Measurements from ENCODE around the gene ST8SIA4. TPM values are rescaled to one million over a fixed set of nuclear protein-coding genes. Genes with fewer than 3 reads are reported as not detected.

The ST8SIA4 gene
- total and polyA plus RNA-seq, 10 of the 15 experiments (the other 5 are each of a cell fraction or from before 2014, with no cell fraction given): 4.4 to 30.9 (median 19.5) TPM

GRCh38 chr5:100771181-100771580, 131.9 kb downstream of the ST8SIA4 start:
- H3K4me2 ChIP-seq (ENCODE audit: control insufficient read depth, insufficient read depth): no peak overlapping the region
- H3K4me3 ChIP-seq: no peak overlapping the region
- no peaks in the 10 kb centered on the region for H3K79me2 ChIP-seq (ENCODE audit: control insufficient read depth, insufficient read depth, low read length)
- no peak overlapping the region for H2AFZ ChIP-seq (ENCODE audit: control insufficient read depth, low read depth, low read length)
- RAD21 ChIA-PET (ENCODE audit: unreplicated experiment): interaction anchor here (1.7 to 11.2 kb wide), 4 partner anchors 47 to 129 kb away, joined by 4 to 345 read pairs (median 5); partner anchors contain the start of gene ST8SIA4
- no peaks in the 10 kb centered on the region for H3K27me3 ChIP-seq (replicated peaks in 1 of 2; ENCODE audit: control insufficient read depth in 2 of 2, insufficient read depth in 2 of 2, low read length in 1 of 2)
- 71% methylated on average over 2 of the region's 2 CpGs for WGBS (ENCODE audit: insufficient coverage, insufficient replicate concordance, low lambda C conversion rate, missing lambda C conversion rate)
- no TSS peak for BruUV-seq (replicated peaks)
- DNase-seq (ENCODE audit: low read depth, low spot score): no peak
- H3K9ac ChIP-seq (ENCODE audit: control insufficient read depth, insufficient read depth, low read length): no peak overlapping the region
- POLR2A ChIA-PET: no interaction called here
- no peaks in the 10 kb centered on the region for H3K36me3 ChIP-seq (ENCODE audit: control insufficient read depth in 2 of 2, insufficient read depth in 2 of 2, low read length in 1 of 2)
- in situ Hi-C loops (cut with MboI) (no loop called here), intact Hi-C loops (cut with micrococcal nuclease; ENCODE audit: unreplicated experiment) (loop anchor here (5.0 kb wide), 2 partner anchors 294 to 621 kb away; no protein-coding TSS in a partner anchor)
- H3K4me1 ChIP-seq (ENCODE audit: control insufficient read depth, insufficient read depth, low read length): no peaks in the 10 kb centered on the region
- no peaks in the 10 kb centered on the region; the same call in 2 of the 3 replicates for H3K9me3 ChIP-seq (replicated peaks; ENCODE audit: control insufficient read depth, insufficient read depth, low read length)
- peak; percentile 60 for ATAC-seq
- SMC1A ChIA-PET (ENCODE audit: uncharacterized antibody, unreplicated experiment): interaction anchor here (1.1 to 11.2 kb wide), 7 partner anchors 9 to 130 kb away, joined by 3 to 389 read pairs (median 7); partner anchors contain the start of gene ST8SIA4
- H3K27ac ChIP-seq (ENCODE audit: control insufficient read depth, insufficient read depth): no peak overlapping the region
- CTCF ChIA-PET: interaction anchor here (1.6 to 11.2 kb wide), 4 partner anchors 128 to 274 kb away, joined by 4 to 232 read pairs (median 8); partner anchors contain the start of gene ST8SIA4
- no peaks in the 10 kb centered on the region for H4K20me1 ChIP-seq (ENCODE audit: control insufficient read depth, insufficient read depth)
- FAIRE-seq: no peak
- TF ChIP-seq PAX8 (IDR thresholded peaks at IDR 0.05) (no peak), ASH2L (IDR thresholded peaks at IDR 0.05; ENCODE audit: borderline replicate concordance, low read depth) (no peak), MEF2A (IDR thresholded peaks at IDR 0.05; ENCODE audit: insufficient read depth, low read depth, low read length) (no peak), RCOR1 (conservative IDR thresholded peaks at IDR 0.05; ENCODE audit: low read depth, low read length) (no peak), NRF1 (conservative IDR thresholded peaks at IDR 0.05; ENCODE audit: low read depth, low read length) (no peak), RFX5 (IDR thresholded peaks at IDR 0.05; ENCODE audit: low read depth, low read length) (no peak), TCF7 (IDR thresholded peaks at IDR 0.05; ENCODE audit: borderline replicate concordance) (no peak), SKIL (IDR thresholded peaks at IDR 0.05; ENCODE audit: low read depth, poor library complexity, severe bottlenecking) (no peak), BCL11A (IDR thresholded peaks at IDR 0.05; ENCODE audit: low read depth, low read length) (peak; percentile 19; the same call in 1 of the 2 replicates), STAT3 (IDR thresholded peaks at IDR 0.05; ENCODE audit: low read depth, low read length) (no peak), SMC3 (IDR thresholded peaks at IDR 0.05; ENCODE audit: borderline replicate concordance, low read length) (no peak), SMAD5 (IDR thresholded peaks at IDR 0.05; ENCODE audit: low read depth) (no peak)
- TF ChIP-seq, protein P1, sequence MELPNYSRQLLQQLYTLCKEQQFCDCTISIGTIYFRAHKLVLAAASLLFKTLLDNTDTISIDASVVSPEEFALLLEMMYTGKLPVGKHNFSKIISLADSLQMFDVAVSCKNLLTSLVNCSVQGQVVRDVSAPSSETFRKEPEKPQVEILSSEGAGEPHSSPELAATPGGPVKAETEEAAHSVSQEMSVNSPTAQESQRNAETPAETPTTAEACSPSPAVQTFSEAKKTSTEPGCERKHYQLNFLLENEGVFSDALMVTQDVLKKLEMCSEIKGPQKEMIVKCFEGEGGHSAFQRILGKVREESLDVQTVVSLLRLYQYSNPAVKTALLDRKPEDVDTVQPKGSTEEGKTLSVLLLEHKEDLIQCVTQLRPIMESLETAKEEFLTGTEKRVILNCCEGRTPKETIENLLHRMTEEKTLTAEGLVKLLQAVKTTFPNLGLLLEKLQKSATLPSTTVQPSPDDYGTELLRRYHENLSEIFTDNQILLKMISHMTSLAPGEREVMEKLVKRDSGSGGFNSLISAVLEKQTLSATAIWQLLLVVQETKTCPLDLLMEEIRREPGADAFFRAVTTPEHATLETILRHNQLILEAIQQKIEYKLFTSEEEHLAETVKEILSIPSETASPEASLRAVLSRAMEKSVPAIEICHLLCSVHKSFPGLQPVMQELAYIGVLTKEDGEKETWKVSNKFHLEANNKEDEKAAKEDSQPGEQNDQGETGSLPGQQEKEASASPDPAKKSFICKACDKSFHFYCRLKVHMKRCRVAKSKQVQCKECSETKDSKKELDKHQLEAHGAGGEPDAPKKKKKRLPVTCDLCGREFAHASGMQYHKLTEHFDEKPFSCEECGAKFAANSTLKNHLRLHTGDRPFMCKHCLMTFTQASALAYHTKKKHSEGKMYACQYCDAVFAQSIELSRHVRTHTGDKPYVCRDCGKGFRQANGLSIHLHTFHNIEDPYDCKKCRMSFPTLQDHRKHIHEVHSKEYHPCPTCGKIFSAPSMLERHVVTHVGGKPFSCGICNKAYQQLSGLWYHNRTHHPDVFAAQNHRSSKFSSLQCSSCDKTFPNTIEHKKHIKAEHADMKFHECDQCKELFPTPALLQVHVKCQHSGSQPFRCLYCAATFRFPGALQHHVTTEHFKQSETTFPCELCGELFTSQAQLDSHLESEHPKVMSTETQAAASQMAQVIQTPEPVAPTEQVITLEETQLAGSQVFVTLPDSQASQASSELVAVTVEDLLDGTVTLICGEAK (IDR thresholded peaks at IDR 0.05; ENCODE audit: borderline replicate concordance): no peak
- TF ChIP-seq, protein P2, sequence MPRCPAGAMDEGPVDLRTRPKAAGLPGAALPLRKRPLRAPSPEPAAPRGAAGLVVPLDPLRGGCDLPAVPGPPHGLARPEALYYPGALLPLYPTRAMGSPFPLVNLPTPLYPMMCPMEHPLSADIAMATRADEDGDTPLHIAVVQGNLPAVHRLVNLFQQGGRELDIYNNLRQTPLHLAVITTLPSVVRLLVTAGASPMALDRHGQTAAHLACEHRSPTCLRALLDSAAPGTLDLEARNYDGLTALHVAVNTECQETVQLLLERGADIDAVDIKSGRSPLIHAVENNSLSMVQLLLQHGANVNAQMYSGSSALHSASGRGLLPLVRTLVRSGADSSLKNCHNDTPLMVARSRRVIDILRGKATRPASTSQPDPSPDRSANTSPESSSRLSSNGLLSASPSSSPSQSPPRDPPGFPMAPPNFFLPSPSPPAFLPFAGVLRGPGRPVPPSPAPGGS (IDR thresholded peaks at IDR 0.05; ENCODE audit: borderline replicate concordance, insufficient read depth, low read depth, low read length, poor library complexity, severe bottlenecking): no peak
- TF ChIP-seq, protein P3, sequence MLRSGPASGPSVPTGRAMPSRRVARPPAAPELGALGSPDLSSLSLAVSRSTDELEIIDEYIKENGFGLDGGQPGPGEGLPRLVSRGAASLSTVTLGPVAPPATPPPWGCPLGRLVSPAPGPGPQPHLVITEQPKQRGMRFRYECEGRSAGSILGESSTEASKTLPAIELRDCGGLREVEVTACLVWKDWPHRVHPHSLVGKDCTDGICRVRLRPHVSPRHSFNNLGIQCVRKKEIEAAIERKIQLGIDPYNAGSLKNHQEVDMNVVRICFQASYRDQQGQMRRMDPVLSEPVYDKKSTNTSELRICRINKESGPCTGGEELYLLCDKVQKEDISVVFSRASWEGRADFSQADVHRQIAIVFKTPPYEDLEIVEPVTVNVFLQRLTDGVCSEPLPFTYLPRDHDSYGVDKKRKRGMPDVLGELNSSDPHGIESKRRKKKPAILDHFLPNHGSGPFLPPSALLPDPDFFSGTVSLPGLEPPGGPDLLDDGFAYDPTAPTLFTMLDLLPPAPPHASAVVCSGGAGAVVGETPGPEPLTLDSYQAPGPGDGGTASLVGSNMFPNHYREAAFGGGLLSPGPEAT (IDR thresholded peaks at IDR 0.05; ENCODE audit: low read depth): 0 out of 2 replicates have a peak, but pooled peaks have one; percentile 22

Data from GM12878 (cell line).